Thoracic aorta (tissue), 2 donors: ENCODE results near the gene TCHP. TPM values are rescaled to one million over a fixed set of nuclear protein-coding genes. Genes with fewer than 3 reads are reported as not detected.

Source experiments
- ATAC-seq: fragments of 150-250 bp; one replicate; pipeline ENCODE4 v1.8.0; 2017; ENCODE audit warnings: low read depth; ENCODE audit not compliant: insufficient number of reproducible peaks, low FRiP score
- DNase-seq: peaks from one replicate; pipeline ENCODE4 v3.0.0-alpha.2; 2020; ENCODE audit warnings: low spot score
- H3K27ac ChIP-seq, 2 donors: fragments of 200-600 bp; sonication (generic); 1 replicate in 1 of 2; 2 replicates in 1 of 2; pipeline ENCODE4 v1.5.1; 2016; ENCODE audit warnings: mild to moderate bottlenecking in 2 of 2, moderate library complexity in 2 of 2
- H3K27me3 ChIP-seq: fragments of 200-600 bp; sonication (generic); replicated peaks from 2 replicates; pipeline ENCODE4 v1.6.0; 2016; ENCODE audit warnings: mild to moderate bottlenecking; ENCODE audit not compliant: insufficient read depth
- H3K36me3 ChIP-seq: fragments of 200-600 bp; sonication (generic); one replicate; pipeline ENCODE4 v1.5.1; 2016
- H3K4me1 ChIP-seq, 2 donors: fragments of 200-600 bp; sonication (generic); 1 replicate in 1 of 2; 2 replicates in 1 of 2; pipeline versions ENCODE4 v1.5.1 to v1.6.0; 2016; ENCODE audit warnings: low read depth in 2 of 2, mild to moderate bottlenecking in 1 of 2; ENCODE audit not compliant: control insufficient read depth in 1 of 2
- H3K4me3 ChIP-seq: fragments of 200-600 bp; sonication (generic); 2 replicates; pipeline ENCODE4 v1.5.1; 2016; ENCODE audit warnings: mild to moderate bottlenecking
- H3K9me3 ChIP-seq: fragments of 200-600 bp; sonication (generic); 2 replicates; pipeline ENCODE4 v1.5.1; 2016
- total RNA-seq, 2 donors: library from RNA; depleted of rRNA; stranded (reverse); fragments of >200 nt; gene quantifications; one replicate each; pipeline versions ENCODE4 v1.1.0 to v1.2.3, GENCODE V29; 2016
- TF ChIP-seq, protein P1 (sequence below): fragments of 200-600 bp; sonication (generic); IDR thresholded peaks from one replicate; pipeline ENCODE4 v1.5.1; 2019; ENCODE audit warnings: antibody characterized with exemption

The TCHP gene
- total RNA-seq, 2 donors from 2014 or later = 13.5 to 36.9 TPM

- Histone ChIP-seq H3K27ac (no peak overlapping the region), H3K4me1 (peaks cover 5 to 24% of the 10 kb centered on the region in 2 donors), H3K36me3 (no peaks in the 10 kb centered on the region), H3K27me3 (no peaks in the 10 kb centered on the region), H3K9me3 (no peaks in the 10 kb centered on the region), H3K4me3 (no peak overlapping the region)
- ATAC-seq (no peak), DNase-seq (no peak)
- TF ChIP-seq, protein P1, sequence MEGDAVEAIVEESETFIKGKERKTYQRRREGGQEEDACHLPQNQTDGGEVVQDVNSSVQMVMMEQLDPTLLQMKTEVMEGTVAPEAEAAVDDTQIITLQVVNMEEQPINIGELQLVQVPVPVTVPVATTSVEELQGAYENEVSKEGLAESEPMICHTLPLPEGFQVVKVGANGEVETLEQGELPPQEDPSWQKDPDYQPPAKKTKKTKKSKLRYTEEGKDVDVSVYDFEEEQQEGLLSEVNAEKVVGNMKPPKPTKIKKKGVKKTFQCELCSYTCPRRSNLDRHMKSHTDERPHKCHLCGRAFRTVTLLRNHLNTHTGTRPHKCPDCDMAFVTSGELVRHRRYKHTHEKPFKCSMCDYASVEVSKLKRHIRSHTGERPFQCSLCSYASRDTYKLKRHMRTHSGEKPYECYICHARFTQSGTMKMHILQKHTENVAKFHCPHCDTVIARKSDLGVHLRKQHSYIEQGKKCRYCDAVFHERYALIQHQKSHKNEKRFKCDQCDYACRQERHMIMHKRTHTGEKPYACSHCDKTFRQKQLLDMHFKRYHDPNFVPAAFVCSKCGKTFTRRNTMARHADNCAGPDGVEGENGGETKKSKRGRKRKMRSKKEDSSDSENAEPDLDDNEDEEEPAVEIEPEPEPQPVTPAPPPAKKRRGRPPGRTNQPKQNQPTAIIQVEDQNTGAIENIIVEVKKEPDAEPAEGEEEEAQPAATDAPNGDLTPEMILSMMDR = no peak
These were observed 31.7 kb upstream of the TCHP start for GRCh38 chr12:109868182-109869051.

DNA sequence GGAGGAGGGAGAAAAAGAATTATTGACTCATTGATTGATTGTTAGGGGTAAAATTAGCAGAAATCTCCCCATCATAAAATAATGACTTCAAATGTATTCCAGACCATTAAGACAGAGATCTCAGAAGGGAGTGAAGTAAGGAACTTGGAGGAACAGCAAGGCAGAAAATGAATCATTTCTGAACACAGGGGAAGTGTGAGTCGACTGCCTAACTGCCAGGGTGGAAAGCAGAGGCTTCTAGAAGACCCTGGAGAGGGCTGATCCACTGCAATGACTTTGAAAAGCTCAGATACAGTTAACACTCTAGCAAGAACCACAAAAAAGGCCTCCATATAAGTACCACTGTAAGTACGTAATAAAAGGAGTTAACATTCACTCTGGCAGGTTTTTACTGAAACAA lies 29.4 kb upstream of the TCHP start:
- Histone ChIP-seq H3K4me3 (no peak overlapping the region), H3K36me3 (no peaks in the 10 kb centered on the region), H3K4me1 (peaks cover 0 to 8% of the 10 kb centered on the region in 2 donors), H3K27me3 (no peaks in the 10 kb centered on the region), H3K27ac (no peak overlapping the region), H3K9me3 (no peaks in the 10 kb centered on the region)
- TF ChIP-seq, protein P1 = no peak
- DNase-seq = no peak
- no peak for ATAC-seq

DNA sequence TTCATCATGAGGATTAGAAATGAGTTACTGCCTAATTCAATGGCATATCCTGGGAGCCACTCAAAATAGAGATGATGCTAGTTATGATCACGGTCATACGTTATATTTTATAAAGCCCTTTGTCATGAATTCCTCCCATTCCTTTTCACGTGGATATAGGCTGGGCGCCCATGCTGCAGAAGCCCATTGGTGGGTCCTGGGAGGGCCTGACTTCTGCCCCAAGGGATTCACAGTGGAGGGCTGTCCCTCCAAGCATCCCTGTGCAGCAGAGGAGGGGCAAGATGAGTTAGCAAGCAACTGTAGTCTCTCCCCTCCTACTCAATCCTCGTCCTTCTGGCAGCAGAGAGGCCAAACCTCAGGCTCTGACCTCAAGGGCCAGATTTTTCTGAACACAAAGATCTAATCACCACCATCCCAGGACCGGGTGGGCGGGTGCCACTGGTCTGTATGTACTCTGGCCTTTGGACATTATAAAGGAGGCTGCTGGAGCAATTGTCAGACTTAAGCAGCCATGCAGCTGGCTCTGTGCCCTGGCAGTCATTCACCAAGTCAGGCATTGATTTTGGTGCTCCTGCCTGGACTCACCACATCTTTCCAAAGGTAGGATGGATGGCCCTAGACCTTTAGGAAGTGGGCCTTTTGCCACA lies 28.3 kb upstream of the TCHP start:
- H3K4me1 ChIP-seq = peaks cover 0 to 17% of the 10 kb centered on the region in 2 donors
- H3K27ac ChIP-seq = no peak overlapping the region
- TF ChIP-seq, protein P1 = no peak
- no peak for DNase-seq
- no peaks in the 10 kb centered on the region for H3K9me3 ChIP-seq
- H3K27me3 ChIP-seq = no peaks in the 10 kb centered on the region
- ATAC-seq = no peak
- no peak overlapping the region for H3K4me3 ChIP-seq
- no peaks in the 10 kb centered on the region for H3K36me3 ChIP-seq

GRCh38 chr12:109873653-109874052 lies 26.4 kb upstream of the TCHP start:
- TF ChIP-seq, protein P1 = no peak
- Histone ChIP-seq H3K4me3 (no peak overlapping the region), H3K4me1 (peaks cover 0 to 34% of the 10 kb centered on the region in 2 donors), H3K27me3 (no peaks in the 10 kb centered on the region), H3K36me3 (no peaks in the 10 kb centered on the region), H3K9me3 (no peaks in the 10 kb centered on the region), H3K27ac (no peak overlapping the region)
- no peak for ATAC-seq
- DNase-seq = no peak

DNA sequence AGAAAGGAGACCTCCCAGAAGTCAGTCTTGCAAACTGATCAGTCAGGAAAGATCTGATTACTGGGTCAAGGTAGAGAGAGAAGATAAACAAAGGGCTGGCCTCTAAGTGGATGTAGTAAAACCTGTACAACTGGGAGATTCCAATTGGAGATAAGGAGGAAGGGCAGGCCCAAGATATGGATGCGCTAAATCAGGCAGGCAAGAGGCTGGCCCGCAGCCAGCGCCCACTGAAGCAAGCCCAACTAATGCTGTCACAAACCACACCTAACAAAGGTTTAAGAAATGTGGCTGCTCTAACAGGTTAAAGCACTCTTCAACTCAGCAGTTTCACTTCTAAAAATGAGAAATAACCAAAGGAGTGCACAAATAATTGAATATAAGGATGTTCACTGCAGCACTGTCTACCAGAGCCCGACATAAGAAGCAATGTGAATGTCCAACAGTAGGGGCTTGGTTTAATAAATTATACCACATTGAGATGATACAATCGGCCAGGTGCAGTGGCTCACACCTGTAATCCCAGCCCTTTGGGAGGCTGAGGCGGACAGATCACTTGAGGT lies 24.4 kb upstream of the TCHP start:
- Histone ChIP-seq H3K4me1 (peaks cover 6 to 38% of the 10 kb centered on the region in 2 donors), H3K27me3 (no peaks in the 10 kb centered on the region), H3K36me3 (no peaks in the 10 kb centered on the region), H3K9me3 (no peaks in the 10 kb centered on the region), H3K4me3 (no peak overlapping the region), H3K27ac (no peak overlapping the region)
- TF ChIP-seq, protein P1 = no peak
- DNase-seq (no peak), ATAC-seq (no peak)
